Spleen (tissue), 7 donors: ENCODE results near the gene MB.

Experiments used
- POLR2A ChIP-seq, 3 donors: fragments of 450-650 bp; IDR thresholded peaks; one replicate each; pipeline ENCODE4 v1.5.1; 2017; ENCODE audit warnings: antibody characterized with exemption in 3 of 3, mild to moderate bottlenecking in 1 of 3
- POLR2AphosphoS5 ChIP-seq, 3 donors: sonication (generic); formaldehyde crosslinking; IDR thresholded peaks; one replicate each; pipeline ENCODE4 v1.5.1; 2017; ENCODE audit warnings: antibody characterized with exemption in 3 of 3
- TF ChIP-seq, protein P1 (sequence below), 11 experiments: fragments of 200-600 bp in 7 of 11; fragments of 450-650 bp in 4 of 11; sonication (generic) in 4 of 11; IDR thresholded peaks in 8 of 11; conservative IDR thresholded peaks in 3 of 11; 1 replicate in 7 of 11; 2 replicates in 4 of 11; pipeline versions ENCODE4 v1.4.0 to v1.8.0; 2016 to 2021; ENCODE audit warnings: antibody characterized with exemption in 11 of 11, inconsistent platforms in 4 of 11, mild to moderate bottlenecking in 1 of 11
- donor health status: DM: no; HTN: no; CAD: no; lungs with moderate emphysema.
- donor health status: DM: no; HTN: no; CAD: no.
- donor health status: DM: no; HTN: no; CAD: no.

DNA sequence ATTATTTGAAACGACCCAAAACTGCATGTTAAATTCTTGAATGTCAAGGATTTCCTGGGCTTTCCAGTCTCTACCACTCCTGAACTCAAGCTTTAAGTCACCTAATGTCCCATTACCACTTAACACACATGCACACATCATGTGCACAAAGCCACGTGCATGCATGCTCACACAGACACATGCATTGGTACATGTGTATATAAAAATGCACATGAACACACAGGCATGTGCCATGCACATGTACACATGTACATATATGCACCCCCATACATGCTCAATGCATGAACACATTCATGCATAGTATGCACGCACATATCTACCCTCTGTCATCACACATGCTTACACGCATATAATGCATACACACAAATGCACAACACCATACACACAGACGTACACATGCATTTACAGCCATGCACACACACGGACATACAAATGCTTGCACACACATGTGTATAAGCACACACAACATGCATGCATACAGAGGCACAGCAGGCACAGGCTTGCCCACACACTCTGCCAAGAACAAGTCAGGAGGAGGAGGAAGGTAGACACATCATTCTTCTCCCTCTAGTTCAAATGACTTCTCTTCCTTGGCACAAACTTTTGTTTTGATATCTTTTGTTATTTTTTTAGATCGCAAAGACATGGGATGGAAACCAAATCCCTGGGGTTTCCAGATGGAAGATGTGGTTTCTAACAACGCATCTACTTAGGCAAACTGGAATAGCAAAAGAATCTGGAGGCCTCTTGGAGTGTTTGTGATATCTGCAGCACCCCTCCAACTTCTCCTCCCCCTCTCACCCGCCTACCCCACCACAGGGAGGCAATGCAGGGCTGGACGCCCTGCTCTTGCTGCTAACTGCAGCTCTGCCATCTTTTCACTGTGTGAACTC is 51.9 kb downstream of the MB start:
- no peak for TF ChIP-seq POLR2A (IDR thresholded peaks at IDR 0.05)
- TF ChIP-seq, protein P1, sequence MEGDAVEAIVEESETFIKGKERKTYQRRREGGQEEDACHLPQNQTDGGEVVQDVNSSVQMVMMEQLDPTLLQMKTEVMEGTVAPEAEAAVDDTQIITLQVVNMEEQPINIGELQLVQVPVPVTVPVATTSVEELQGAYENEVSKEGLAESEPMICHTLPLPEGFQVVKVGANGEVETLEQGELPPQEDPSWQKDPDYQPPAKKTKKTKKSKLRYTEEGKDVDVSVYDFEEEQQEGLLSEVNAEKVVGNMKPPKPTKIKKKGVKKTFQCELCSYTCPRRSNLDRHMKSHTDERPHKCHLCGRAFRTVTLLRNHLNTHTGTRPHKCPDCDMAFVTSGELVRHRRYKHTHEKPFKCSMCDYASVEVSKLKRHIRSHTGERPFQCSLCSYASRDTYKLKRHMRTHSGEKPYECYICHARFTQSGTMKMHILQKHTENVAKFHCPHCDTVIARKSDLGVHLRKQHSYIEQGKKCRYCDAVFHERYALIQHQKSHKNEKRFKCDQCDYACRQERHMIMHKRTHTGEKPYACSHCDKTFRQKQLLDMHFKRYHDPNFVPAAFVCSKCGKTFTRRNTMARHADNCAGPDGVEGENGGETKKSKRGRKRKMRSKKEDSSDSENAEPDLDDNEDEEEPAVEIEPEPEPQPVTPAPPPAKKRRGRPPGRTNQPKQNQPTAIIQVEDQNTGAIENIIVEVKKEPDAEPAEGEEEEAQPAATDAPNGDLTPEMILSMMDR (IDR thresholded peaks at IDR 0.05 in 8 of 11, conservative IDR thresholded peaks at IDR 0.05 in 3 of 11): no peak
- TF ChIP-seq POLR2AphosphoS5 (IDR thresholded peaks at IDR 0.05): no peak
